ENCODE results near the gene BMP6.

The BMP6 gene

GRCh38 chr6:7821426-7821825 is 95.5 kb downstream of the BMP6 start:
- TF ChIP-seq MYC (IDR thresholded peaks at IDR 0.05; ENCODE audit: low read depth, low read length) = no peak
- no peak for TF ChIP-seq CTCF (IDR thresholded peaks at IDR 0.05; ENCODE audit: low read depth, low read length)
- no peak for TF ChIP-seq MAX (IDR thresholded peaks at IDR 0.05; ENCODE audit: low read depth, low read length)
- no peak for TF ChIP-seq POLR2A (IDR thresholded peaks at IDR 0.05; ENCODE audit: extremely low read depth, insufficient read length)
- no peak for DNase-seq (ENCODE audit: low read depth)
- no peak overlapping the region for H3K4me3 ChIP-seq (ENCODE audit: low read depth, low read length)

- DNase-seq (ENCODE audit: low read depth) = no peak
- no peak for TF ChIP-seq CTCF (IDR thresholded peaks at IDR 0.05; ENCODE audit: low read depth, low read length)
- no peak for TF ChIP-seq MYC (IDR thresholded peaks at IDR 0.05; ENCODE audit: low read depth, low read length)
- TF ChIP-seq MAX (IDR thresholded peaks at IDR 0.05; ENCODE audit: low read depth, low read length) = no peak
- TF ChIP-seq POLR2A (IDR thresholded peaks at IDR 0.05; ENCODE audit: extremely low read depth, insufficient read length) = no peak
- H3K4me3 ChIP-seq (ENCODE audit: low read depth, low read length) = no peak overlapping the region
Observed at GRCh38 chr6:7823552-7823951, 97.7 kb downstream of the BMP6 start.

GRCh38 chr6:7825986-7826385 is 100.1 kb downstream of the BMP6 start:
- DNase-seq (ENCODE audit: low read depth) = no peak

GRCh38 chr6:7827142-7827541 is 101.2 kb downstream of the BMP6 start:
- no peak overlapping the region for H3K4me3 ChIP-seq (ENCODE audit: low read depth, low read length)
- TF ChIP-seq POLR2A (IDR thresholded peaks at IDR 0.05; ENCODE audit: extremely low read depth, insufficient read length) = no peak
- TF ChIP-seq CTCF (IDR thresholded peaks at IDR 0.05; ENCODE audit: low read depth, low read length) = no peak
- TF ChIP-seq MAX (IDR thresholded peaks at IDR 0.05; ENCODE audit: low read depth, low read length) = no peak
- no peak for TF ChIP-seq MYC (IDR thresholded peaks at IDR 0.05; ENCODE audit: low read depth, low read length)
- DNase-seq (ENCODE audit: low read depth) = no peak

More at GRCh38 chr6:7825986-7826385, 100.1 kb downstream of the BMP6 start:
- TF ChIP-seq CTCF (IDR thresholded peaks at IDR 0.05; ENCODE audit: low read depth, low read length) = no peak
- TF ChIP-seq MYC (IDR thresholded peaks at IDR 0.05; ENCODE audit: low read depth, low read length) = no peak
- no peak for TF ChIP-seq MAX (IDR thresholded peaks at IDR 0.05; ENCODE audit: low read depth, low read length)
- TF ChIP-seq POLR2A (IDR thresholded peaks at IDR 0.05; ENCODE audit: extremely low read depth, insufficient read length) = no peak
- no peak overlapping the region for H3K4me3 ChIP-seq (ENCODE audit: low read depth, low read length)

GRCh38 chr6:7828124-7828523 is 102.2 kb downstream of the BMP6 start:
- no peak for DNase-seq (ENCODE audit: low read depth)
- no peak overlapping the region for H3K4me3 ChIP-seq (ENCODE audit: low read depth, low read length)
- TF ChIP-seq POLR2A (IDR thresholded peaks at IDR 0.05; ENCODE audit: extremely low read depth, insufficient read length) (no peak), MYC (IDR thresholded peaks at IDR 0.05; ENCODE audit: low read depth, low read length) (no peak), MAX (IDR thresholded peaks at IDR 0.05; ENCODE audit: low read depth, low read length) (no peak), CTCF (IDR thresholded peaks at IDR 0.05; ENCODE audit: low read depth, low read length) (no peak)
